ENCODE data around the gene B3GAT1.

The B3GAT1 gene

DNA sequence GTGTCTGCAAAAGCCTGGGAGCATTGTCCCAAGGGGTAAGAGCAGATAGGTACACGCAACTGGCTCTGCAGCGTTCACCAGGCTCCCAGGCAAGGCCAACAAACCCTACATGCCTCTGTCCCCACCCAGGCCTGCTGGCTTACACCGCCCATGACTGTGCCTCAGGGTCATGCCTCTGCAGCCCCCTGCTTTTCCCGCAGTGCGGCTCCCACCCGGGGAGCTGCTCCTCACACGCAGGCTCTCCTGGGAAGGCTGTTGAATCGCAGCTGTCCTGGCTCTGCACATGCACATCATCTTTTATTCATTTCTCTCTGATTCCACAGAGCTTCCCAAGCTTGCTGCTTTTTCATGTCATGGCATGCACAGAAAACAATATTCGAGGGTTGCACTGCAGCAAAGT, 29.2 kb upstream of the B3GAT1 start:
- no peak for DNase-seq

DNA sequence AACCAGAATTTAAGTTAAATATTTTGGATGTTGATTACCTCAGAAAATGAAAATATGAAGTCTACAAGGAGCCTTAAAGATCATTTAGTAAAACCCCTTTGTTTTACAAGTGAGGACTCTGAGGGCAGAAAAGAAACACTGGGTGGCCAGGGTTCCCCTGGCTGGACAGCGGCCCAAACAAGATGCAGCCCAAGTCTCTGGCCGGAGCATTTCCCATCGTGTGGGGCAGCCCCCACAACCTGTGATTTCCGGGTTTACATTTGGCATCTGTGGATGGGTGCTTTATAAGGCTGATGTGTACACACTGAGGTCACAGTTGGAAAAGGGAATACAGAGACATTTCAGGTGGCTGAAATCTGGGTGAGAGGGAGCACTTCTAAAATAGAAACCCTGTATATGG, 28.8 kb upstream of the B3GAT1 start:
- DNase-seq = no peak

DNA sequence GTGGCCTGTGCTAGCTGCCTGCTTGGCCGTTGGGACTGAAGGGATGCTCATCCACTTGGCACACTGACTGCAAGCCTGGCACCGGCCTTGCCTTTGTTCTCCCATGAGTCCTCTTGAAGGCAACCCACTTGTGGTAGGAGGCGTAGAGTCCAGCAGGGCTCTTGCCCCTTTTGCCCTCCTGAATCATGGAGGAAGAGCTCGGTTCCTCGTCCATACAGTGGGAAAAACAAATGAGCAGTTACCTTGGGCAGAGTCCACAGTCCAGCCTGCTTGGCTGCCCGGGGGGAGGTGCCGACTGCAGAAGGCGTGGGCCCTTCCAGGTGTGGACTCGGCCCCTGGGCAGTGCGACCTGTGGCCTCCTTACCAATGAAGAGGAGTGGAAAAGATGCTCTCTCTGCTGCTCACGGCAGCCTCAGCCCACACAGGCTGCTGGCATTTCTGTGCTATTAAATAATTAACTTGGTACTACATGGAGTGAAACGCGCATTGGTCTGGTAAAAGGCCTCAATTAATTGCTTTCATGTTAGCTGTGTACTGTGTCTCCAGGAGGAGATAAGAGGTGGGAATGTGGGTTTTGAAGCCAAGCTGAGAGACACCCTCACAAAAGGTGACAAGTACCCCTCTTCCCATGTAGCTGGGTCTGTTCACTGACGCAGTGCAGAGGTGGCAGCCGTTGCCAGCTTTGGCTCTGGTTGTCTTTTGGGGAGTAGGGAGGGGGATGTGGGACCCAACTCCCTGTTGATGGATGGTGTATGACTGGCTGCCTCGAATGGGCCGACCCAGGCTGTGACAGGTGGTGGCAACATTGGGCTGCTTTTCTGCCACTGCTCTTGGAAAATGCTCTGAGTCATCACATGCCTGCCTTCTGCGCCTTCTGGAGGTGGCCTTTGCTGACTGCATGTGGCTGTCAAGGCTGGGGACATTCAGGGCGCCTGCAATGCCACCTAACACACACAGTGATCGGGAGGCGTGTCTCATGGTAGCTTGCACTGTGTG, 26.8 kb upstream of the B3GAT1 start:
- DNase-seq = no peak

- DNase-seq = no peak
Observed at GRCh38 chr11:134437821-134438220, 25.8 kb upstream of the B3GAT1 start.

GRCh38 chr11:134436781-134437180, 24.7 kb upstream of the B3GAT1 start:
- no peak for DNase-seq

- no peak for DNase-seq
Observed at GRCh38 chr11:134433806-134434205, 21.8 kb upstream of the B3GAT1 start.

DNA sequence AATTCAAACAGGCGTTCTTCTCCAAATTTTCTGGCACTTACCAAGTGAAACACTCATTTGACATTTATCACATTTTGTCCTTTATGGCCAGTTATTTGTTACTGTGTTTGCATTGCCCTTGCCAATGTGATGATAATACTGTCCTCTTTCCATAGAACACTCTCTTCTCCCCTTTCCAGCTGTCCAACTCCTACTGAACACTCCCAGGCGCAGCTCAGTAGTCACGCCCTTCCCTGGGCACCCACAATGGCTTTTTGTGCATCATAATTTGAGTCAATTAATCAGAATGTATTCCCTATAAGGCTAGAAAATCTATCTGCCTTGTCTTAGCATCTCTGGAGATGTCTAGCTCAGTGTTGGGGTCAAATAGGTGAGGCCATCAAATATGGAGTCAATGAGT, 21.2 kb upstream of the B3GAT1 start:
- no peak for DNase-seq

DNA sequence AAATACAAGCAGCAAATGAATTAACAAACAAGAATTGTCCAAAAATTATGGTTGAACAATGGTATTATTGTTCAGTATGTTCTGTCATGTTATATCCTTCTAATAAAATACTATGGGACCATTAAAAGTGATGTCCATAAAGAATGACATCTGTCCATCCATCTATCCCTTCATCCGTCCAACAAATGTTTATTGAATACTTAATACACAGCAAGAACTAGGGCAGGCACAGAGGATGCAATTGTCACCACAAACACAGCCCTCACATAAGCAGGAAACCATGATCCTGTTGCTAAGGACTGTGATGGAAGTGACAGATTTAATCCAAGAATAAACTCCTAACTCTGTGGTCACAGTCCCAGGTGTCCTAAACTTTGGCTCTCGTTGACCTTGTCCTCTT, 20.7 kb upstream of the B3GAT1 start:
- DNase-seq = no peak

GRCh38 chr11:134429106-134429505, 17.1 kb upstream of the B3GAT1 start:
- no peak for DNase-seq

GRCh38 chr11:134425816-134426536, 13.9 kb upstream of the B3GAT1 start:
- DNase-seq = no peak

DNA sequence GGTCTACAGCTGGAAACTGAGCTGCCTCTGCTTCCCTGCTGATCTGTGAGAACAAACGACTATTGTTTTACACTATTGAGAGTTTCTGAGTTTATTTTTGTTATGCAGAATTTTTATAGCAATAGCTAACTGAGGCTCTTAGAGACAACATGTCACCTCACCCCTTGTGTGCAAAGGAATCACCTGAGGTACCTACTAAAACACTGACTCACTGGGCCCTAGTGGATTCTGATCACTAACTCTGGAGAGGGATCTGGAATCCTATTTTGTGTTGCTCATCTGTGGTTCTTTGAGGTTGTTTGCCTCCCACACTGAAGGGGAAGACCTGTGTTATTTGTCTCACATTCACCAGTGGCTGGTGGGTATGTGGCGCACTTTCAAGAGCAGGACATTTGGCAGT, 13.4 kb upstream of the B3GAT1 start:
- DNase-seq = no peak

DNA sequence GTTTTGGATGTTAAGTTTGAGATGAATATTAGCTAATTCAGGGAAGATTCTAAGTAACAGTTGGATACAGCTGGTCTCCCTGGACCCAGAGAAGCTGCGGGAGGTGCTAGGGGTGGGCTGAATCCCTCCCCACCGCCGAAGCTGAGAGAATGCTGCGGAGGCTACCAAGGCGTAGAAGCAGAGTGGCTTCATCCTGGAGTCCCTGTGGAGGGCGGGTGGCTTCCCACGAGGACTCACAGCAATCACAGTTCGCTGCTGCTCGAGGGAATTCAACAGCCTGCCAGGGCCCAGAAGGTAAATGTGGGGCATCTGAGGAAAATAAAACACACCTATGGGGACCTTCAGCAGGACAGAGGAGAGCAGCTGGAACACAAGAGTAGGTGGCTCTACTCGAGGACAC, 11.1 kb upstream of the B3GAT1 start:
- no peak for DNase-seq

- DNase-seq = no peak
Observed at GRCh38 chr11:134417871-134418840, 6.1 kb upstream of the B3GAT1 start.

GRCh38 chr11:134416726-134417125, 4.7 kb upstream of the B3GAT1 start:
- DNase-seq = no peak

DNA sequence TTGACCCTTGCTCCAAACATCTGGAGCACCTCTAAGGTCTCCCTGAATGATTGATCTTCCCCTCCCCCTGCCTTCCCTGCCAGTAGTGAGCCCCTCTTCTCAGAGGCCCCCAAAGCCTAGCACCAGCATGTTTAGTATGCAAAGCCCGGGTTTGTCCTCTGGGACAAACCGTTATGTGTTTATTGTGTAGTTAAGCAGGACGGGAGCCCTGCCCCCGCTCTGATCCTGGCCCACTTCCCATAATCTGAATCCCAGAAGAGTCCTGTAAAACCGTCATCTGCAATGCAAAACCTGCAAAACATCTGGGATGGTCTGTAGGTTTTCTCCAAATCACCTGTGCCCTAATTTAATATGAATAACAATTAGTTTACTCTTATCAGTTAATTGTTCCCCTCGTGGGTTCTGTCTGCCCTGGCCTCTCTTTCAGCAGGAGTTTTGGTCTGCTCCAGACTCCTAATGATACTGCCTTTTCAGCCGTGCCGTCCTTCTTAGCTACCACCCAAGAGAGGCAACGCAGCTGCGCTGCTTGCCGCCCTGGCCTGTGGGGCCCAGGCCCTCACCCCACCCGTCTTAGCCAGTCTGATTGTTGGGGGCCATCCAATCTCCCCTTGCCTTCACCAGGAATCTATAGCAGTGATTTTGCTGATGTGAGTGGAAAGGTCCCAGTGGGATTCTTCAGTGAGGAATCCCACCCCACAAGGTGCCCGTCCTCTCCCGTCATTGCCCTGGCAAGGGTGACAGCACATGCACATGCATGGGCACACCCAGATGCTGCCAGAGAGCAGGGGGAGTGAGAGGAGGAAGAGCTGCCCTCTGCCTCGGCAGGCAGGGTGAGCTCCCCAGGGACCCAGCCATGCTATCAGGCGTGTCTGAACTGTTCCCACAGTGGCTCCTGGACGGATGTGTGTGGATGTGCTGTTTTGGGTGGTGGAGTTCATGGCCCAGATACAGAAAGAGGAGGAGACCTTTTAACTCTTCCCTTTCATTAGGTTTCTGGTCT, 3.0 kb upstream of the B3GAT1 start:
- DNase-seq = no peak

DNA sequence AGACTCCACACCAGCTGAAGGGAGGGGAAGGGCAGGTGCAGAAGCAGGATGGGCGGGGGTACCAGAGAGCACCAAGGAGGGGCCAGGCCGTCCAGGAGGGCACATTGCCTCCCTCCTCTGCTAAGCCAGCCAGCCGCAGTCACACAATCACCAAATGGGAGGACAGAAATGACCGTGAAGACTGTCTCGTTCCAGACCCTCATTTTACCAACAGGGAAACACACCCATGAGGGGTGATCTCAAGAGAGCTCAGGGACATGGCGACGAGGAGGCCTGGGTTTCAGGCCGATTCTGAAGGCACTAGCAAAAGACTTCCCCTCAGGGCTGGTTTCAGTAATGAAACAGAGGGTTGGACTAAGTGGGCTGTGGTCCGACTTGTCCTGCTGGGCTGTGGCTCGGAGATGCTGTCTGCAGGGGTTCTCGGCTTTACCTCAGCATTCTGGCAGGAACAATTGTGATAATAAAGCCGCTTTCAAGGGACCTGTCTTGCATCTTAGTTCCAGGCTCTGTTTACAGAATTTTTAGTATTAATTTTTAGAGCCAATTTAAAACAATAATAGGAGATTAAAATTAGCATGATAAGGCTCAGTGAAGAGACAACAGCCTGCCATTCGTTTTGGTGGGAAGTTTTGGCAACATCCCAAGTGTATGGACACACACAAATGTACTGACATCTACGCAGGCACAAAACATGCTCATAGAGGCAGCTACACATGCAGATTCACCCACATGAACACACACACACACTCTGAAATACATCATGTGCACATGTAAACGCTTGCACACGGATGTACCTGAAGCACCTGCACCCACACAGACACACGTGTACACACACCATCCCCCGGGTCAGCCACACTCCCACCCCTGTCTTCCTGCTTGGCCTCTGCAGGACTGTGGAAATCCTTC, 2.0 kb upstream of the B3GAT1 start:
- no peak for DNase-seq

DNA sequence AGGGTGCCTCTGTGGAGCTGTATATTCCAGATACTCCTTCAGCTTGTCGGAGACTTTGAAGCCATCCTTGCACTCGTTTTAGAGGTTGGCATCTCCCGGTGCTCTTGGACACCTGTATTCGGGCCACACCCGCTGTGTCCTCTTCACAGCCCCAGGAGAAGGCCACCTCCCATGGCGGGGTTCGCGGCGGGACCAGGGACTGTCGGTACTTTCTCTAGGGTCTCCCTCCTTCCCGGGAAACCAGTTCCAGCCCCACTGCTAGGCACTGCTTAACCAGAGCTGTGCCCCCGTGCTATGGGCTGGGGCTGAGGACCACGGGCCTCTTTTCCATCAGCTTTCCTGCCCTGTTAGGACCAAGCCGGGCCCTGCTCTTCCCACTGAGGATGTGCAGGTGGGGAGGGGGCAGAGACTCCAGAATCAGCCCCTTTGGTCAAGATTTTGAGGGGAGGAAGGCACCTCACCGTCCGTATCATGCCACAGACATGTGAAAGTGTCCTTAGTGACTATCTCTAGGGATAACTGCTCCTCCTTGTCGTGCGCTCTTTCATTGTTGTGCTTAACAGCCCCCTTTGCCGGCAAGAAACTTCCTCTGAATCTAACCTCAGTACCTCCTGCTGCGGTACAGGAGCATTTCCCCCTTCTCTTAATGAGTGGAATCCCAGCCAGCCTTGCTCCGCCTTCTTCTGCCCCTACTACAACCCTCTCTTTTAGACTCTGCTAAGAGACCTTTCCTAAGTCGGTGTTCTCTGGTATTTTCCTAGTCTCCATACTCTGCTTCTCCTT, 1.2 kb upstream of the B3GAT1 start:
- no peak for DNase-seq

- no peak for DNase-seq
Observed at GRCh38 chr11:134410766-134411165, 1.3 kb downstream of the B3GAT1 start.

DNA sequence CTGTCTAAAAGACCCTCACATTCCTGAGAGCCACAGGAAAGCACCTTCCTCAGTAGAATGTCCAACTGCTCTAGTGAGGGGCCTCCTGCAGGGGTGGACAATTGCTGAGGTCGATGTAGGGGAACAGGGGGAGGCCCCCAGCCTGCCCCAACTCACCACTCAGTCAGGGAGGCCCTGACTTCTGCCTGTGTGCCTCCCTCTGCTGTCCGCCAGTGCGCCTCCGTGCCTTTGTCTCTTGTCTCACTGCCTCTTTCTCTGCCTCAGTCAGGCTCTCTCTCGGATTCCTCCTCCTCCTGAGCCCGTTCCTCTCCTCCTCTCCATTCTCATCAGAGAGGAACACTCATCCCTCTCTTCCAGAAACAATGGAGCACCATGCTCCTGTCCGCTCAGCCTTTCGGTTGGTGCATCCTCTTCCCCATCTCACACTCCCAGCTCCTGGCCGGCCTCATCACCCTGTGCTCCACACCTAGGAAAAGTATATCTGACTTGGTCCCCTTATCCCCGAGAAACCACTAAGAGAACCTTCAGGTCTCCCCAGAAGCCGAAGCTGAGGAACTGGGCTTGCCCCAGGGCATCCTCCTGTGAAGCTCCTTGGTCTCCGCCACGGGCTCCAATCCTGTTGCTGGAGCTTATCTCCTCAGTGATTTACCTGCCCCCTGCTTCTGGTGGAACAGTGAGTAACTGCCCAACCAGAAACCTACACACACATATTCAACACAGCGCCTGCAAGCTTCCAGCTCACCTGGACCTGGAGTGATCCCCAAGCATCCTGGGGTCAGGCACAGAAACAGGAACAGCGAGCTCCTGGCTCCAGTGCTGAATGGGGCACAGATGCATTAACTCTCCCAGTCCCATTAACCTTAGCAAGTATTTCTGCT, 2.3 kb downstream of the B3GAT1 start:
- no peak for DNase-seq
